ENCODE data around the gene PDPK1.

GRCh38 chr16:2586901-2587480 is 49.2 kb downstream of the PDPK1 start:
- no peak for TF ChIP-seq ARNTL (CRISPR knock-in tag; IDR thresholded peaks at IDR 0.05; ENCODE audit: borderline replicate concordance, low read depth)
- TF ChIP-seq PATZ1 (CRISPR knock-in tag; IDR thresholded peaks at IDR 0.05; ENCODE audit: borderline replicate concordance) = no peak
- no peak for TF ChIP-seq ZNF565 (CRISPR knock-in tag; conservative IDR thresholded peaks at IDR 0.05; ENCODE audit: low read depth)
- no peak for TF ChIP-seq CSRNP3 (CRISPR knock-in tag; IDR thresholded peaks at IDR 0.05)
- no peak for TF ChIP-seq TOX (CRISPR knock-in tag; IDR thresholded peaks at IDR 0.05; ENCODE audit: borderline replicate concordance)
- TF ChIP-seq ZFP30 (CRISPR knock-in tag; IDR thresholded peaks at IDR 0.05) = no peak
- no peak for TF ChIP-seq ESRRG (CRISPR knock-in tag; IDR thresholded peaks at IDR 0.05)
- no peak for TF ChIP-seq SNAI2 (CRISPR knock-in tag; IDR thresholded peaks at IDR 0.05)
- no peak for TF ChIP-seq RARB (CRISPR knock-in tag; IDR thresholded peaks at IDR 0.05)
- TF ChIP-seq CREB5 (CRISPR knock-in tag; IDR thresholded peaks at IDR 0.05; ENCODE audit: low read depth) = no peak
- TF ChIP-seq ZNF8 (CRISPR knock-in tag; IDR thresholded peaks at IDR 0.05) = no peak
- TF ChIP-seq GLIS3 (CRISPR knock-in tag; IDR thresholded peaks at IDR 0.05) = no peak
- TF ChIP-seq PPARA (CRISPR knock-in tag; IDR thresholded peaks at IDR 0.05; ENCODE audit: borderline replicate concordance) = no peak
